Kidney (tissue), 14 donors: Measurements from ENCODE around the gene KCNJ9. TPM values are rescaled to one million over a fixed set of nuclear protein-coding genes. Genes with fewer than 3 reads are reported as not detected.

ENCODE experiments used
- DNase-seq, 5 donors: peaks; one replicate each; pipeline ENCODE4 v3.0.0-alpha.2; 2013 to 2020
- FAIRE-seq: peaks from 2 replicates; lab custom pipeline; 2012; peaks lifted over from hg19 to GRCh38; lab: Jason Lieb, UNC
- H3K27ac ChIP-seq, 2 donors: one replicate each; pipeline ENCODE4 v1.7.0; 2013; ENCODE audit warnings: low read depth in 2 of 2, low read length in 2 of 2, inconsistent platforms in 1 of 2
- H3K27me3 ChIP-seq: one replicate; pipeline ENCODE4 v1.7.1; 2013; ENCODE audit warnings: low read length, inconsistent platforms; ENCODE audit not compliant: control insufficient read depth, insufficient read depth
- H3K36me3 ChIP-seq, 3 donors: one replicate each; pipeline versions ENCODE4 v1.7.0 to v1.7.1; 2013; ENCODE audit warnings: low read length in 3 of 3, control low read depth in 1 of 3, inconsistent platforms in 1 of 3; ENCODE audit not compliant: insufficient read depth in 3 of 3, control insufficient read depth in 2 of 3
- H3K4me1 ChIP-seq, 3 donors: one replicate each; pipeline versions ENCODE4 v1.7.0 to v1.7.1; 2013; ENCODE audit warnings: low read length in 3 of 3, inconsistent platforms in 1 of 3, low read depth in 1 of 3; ENCODE audit not compliant: control insufficient read depth in 2 of 3, insufficient read depth in 2 of 3
- H3K4me3 ChIP-seq, 3 donors: one replicate each; pipeline versions ENCODE4 v1.7.0 to v1.8.1; 2013; ENCODE audit warnings: low read length in 3 of 3, control low read depth in 1 of 3, inconsistent platforms in 1 of 3
- H3K9ac ChIP-seq, 3 donors: one replicate each; pipeline versions ENCODE4 v1.7.0 to v1.7.1; 2013; ENCODE audit warnings: low read length in 3 of 3, control low read depth in 1 of 3, inconsistent platforms in 1 of 3
- H3K9me3 ChIP-seq, 3 donors: one replicate each; pipeline versions ENCODE4 v1.7.0 to v1.7.1; 2013; ENCODE audit warnings: low read length in 3 of 3, control low read depth in 1 of 3, inconsistent platforms in 1 of 3; ENCODE audit not compliant: control insufficient read depth in 2 of 3, insufficient read depth in 1 of 3
- CTCF ChIP-seq: IDR thresholded peaks from 3 replicates; pipeline ENCODE4 v1.5.1; 2012; ENCODE audit warnings: mild to moderate bottlenecking, moderate library complexity, borderline replicate concordance; ENCODE audit not compliant: insufficient read depth; ENCODE audit errors: extremely low read depth
- intact Hi-C: fragments of 100-400 bp; cut with DNase I; formaldehyde crosslinking; loops from one replicate; pipeline ENCODE4 v1.11.1; 2022
- polyA plus RNA-seq: library from polyadenylated mRNA; stranded (reverse); fragments of 350-450 nt; fragmentation: Illumina TruSeq; extraction: RNeasy Lipid Tissue Mini Kit (QIAGEN cat#74804); gene quantifications from one replicate; pipeline ENCODE4 v1.2.3, GENCODE V29; 2014; ENCODE audit warnings: low read depth, low replicate concordance; ENCODE audit not compliant: insufficient read depth
- total RNA-seq: library from RNA; stranded (reverse); fragmentation: NEBNext Ultra II Directional; extraction: Animal tissue kit (Norgen Biotek cat#: 25700); gene quantifications from one replicate; pipeline ENCODE4 v1.2.1, GENCODE V29; 2021
- donor health status: control.
- donor health status: control.
- donor health status: control.
- donor health status: control.
- donor health status: control.
- donor health status: DM: yes; HTN: yes; CAD: no.
- donor health status: Normal renal cell carcinoma (clear cell type).

KCNJ9 gene
- total and polyA plus RNA-seq, 2 donors from 2014 or later, result 0.09 TPM; not detected in 1

- no peaks in the 10 kb centered on the region for H3K9me3 ChIP-seq
Observed at GRCh38 chr1:160094291-160094625, 12.9 kb downstream of the KCNJ9 start.

GRCh38 chr1:160094806-160095205 lies 13.5 kb downstream of the KCNJ9 start:
- peaks cover 0 to 10% (median 3%) of the 10 kb centered on the region in 3 donors for H3K36me3 ChIP-seq

More at GRCh38 chr1:160094291-160094625, 12.9 kb downstream of the KCNJ9 start:
- Histone ChIP-seq H3K9ac (no peak overlapping the region), H3K27ac (no peak overlapping the region), H3K4me3 (no peak overlapping the region), H3K36me3 (peaks cover 0 to 10% (median 3%) of the 10 kb centered on the region in 3 donors), H3K27me3 (no peaks in the 10 kb centered on the region), H3K4me1 (peaks cover 0 to 24% (median 15%) of the 10 kb centered on the region in 3 donors)
- FAIRE-seq (no peak), DNase-seq (no peak)
- intact Hi-C loops, result no loop called here
- TF ChIP-seq CTCF, result no peak

GRCh38 chr1:160095382-160096105 lies 14.2 kb downstream of the KCNJ9 start:
- peak in 2 of 5 donors; percentile 22 to 45 for DNase-seq
- TF ChIP-seq CTCF, result no peak
- Histone ChIP-seq H3K4me3 (no peak overlapping the region), H3K27ac (no peak overlapping the region), H3K36me3 (peaks cover 0 to 10% (median 3%) of the 10 kb centered on the region in 3 donors), H3K9ac (no peak overlapping the region), H3K9me3 (no peaks in the 10 kb centered on the region), H3K4me1 (peaks cover 0 to 24% (median 15%) of the 10 kb centered on the region in 3 donors), H3K27me3 (no peaks in the 10 kb centered on the region)
- FAIRE-seq, result no peak
- intact Hi-C loops, result no loop called here

More at GRCh38 chr1:160094806-160095205, 13.5 kb downstream of the KCNJ9 start:
- no peak for TF ChIP-seq CTCF
- FAIRE-seq (no peak), DNase-seq (peak in 2 of 5 donors; percentile 43 to 62)
- no peak overlapping the region for H3K27ac ChIP-seq
- no peak overlapping the region for H3K9ac ChIP-seq
- intact Hi-C loops, result no loop called here
- H3K27me3 ChIP-seq, result no peaks in the 10 kb centered on the region
- H3K9me3 ChIP-seq, result no peaks in the 10 kb centered on the region
- peaks cover 0 to 24% (median 15%) of the 10 kb centered on the region in 3 donors for H3K4me1 ChIP-seq
- H3K4me3 ChIP-seq, result no peak overlapping the region
